ENCODE measurements around the gene TMEM255B.

DNA sequence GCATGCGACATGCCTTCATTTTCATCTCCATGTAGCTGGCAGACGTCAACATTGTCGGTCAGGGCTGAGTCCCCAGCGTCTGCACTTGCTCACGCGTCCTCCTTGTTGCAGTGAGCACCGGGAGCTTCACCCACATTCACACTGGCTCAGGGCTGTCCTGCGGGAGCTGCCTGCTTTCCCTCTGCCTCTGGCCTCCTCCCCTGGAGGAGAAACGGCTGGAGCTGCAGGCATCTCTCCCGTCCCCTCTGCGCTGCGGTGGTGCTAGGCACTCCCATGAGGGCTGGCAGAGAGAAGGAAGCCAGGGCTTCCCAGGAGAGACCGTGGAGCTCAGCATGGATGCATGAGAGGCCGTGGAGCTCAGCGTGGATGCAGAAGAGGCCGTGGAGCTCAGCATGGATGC lies 18.4 kb upstream of the TMEM255B start:
- TF ChIP-seq, protein P1, sequence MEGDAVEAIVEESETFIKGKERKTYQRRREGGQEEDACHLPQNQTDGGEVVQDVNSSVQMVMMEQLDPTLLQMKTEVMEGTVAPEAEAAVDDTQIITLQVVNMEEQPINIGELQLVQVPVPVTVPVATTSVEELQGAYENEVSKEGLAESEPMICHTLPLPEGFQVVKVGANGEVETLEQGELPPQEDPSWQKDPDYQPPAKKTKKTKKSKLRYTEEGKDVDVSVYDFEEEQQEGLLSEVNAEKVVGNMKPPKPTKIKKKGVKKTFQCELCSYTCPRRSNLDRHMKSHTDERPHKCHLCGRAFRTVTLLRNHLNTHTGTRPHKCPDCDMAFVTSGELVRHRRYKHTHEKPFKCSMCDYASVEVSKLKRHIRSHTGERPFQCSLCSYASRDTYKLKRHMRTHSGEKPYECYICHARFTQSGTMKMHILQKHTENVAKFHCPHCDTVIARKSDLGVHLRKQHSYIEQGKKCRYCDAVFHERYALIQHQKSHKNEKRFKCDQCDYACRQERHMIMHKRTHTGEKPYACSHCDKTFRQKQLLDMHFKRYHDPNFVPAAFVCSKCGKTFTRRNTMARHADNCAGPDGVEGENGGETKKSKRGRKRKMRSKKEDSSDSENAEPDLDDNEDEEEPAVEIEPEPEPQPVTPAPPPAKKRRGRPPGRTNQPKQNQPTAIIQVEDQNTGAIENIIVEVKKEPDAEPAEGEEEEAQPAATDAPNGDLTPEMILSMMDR (IDR thresholded peaks at IDR 0.05; ENCODE audit: insufficient read depth, low read length, poor library complexity, severe bottlenecking) = no peak
- no peak for TF ChIP-seq EZH2phosphoT487 (conservative IDR thresholded peaks at IDR 0.05; ENCODE audit: low read length)

Data from SU-DHL-6 (cell line).